ENCODE results near the gene LRMDA. TPM values are rescaled to one million over a fixed set of nuclear protein-coding genes. Genes with fewer than 3 reads are reported as not detected.

Gene LRMDA
- total RNA-seq, 1 experiment from 2014 or later = 1.2 TPM

- ATAC-seq (peak; percentile 62), DNase-seq (peak; percentile 93)
- H3K4me3 ChIP-seq (ENCODE audit: low read length) = peak overlapping the region; percentile 1; the same call in 1 of the 2 replicates
- peaks cover 27% of the 10 kb centered on the region for H3K27me3 ChIP-seq (ENCODE audit: low read length)
- H2AFZ ChIP-seq (ENCODE audit: low read length) = peak overlapping the region; percentile 9
- no peaks in the 10 kb centered on the region for H3K79me2 ChIP-seq (ENCODE audit: low read length)
- H3K36me3 ChIP-seq (ENCODE audit: low read depth, low read length) = no peaks in the 10 kb centered on the region
- no peaks in the 10 kb centered on the region for H4K20me1 ChIP-seq (ENCODE audit: low read length)
- no peaks in the 10 kb centered on the region for H3K9me2 ChIP-seq (replicated peaks; ENCODE audit: low read length)
- no peak overlapping the region for H3K27ac ChIP-seq (ENCODE audit: low read length)
- CTCF ChIA-PET = interaction anchor here (0.7 to 1.0 kb wide), 7 partner anchors 47 to 786 kb away, joined by 3 to 5 read pairs (median 4); partner anchors contain the start of gene ZNF503
- H3K4me1 ChIP-seq (ENCODE audit: insufficient read depth, low read length) = peaks cover 23% of the 10 kb centered on the region
- POLR2A ChIA-PET (ENCODE audit: unreplicated experiment) = interaction anchor here (0.5 to 0.6 kb wide), 3 partner anchors 84 to 632 kb away, joined by 3 to 4 read pairs (median 3); partner anchors contain the start of gene ZNF503
- peak overlapping the region; percentile 30 for H3K4me2 ChIP-seq (ENCODE audit: low read length)
- peaks cover 4% of the 10 kb centered on the region for H3K9me3 ChIP-seq (ENCODE audit: low read length)
- H3K9ac ChIP-seq (ENCODE audit: low read length) = no peak overlapping the region
- H3F3A ChIP-seq (ENCODE audit: low read length, unreplicated experiment) = no peaks in the 10 kb centered on the region
- intact Hi-C loops (cut with micrococcal nuclease) = loop anchor here (1.0 to 10.0 kb wide), 4 partner anchors 380 to 974 kb away; no protein-coding TSS in a partner anchor
- BruUV-seq (replicated peaks) = no TSS peak
- no peak for TF ChIP-seq EZH2phosphoT487 (IDR thresholded peaks at IDR 0.05; ENCODE audit: borderline replicate concordance, low read length)
- TF ChIP-seq CTCF (conservative IDR thresholded peaks at IDR 0.05; ENCODE audit: low read depth, low read length) = no peak
- no peak for TF ChIP-seq EZH2 (IDR thresholded peaks at IDR 0.05; ENCODE audit: low read length, unreplicated experiment)
Measured at GRCh38 chr10:76033457-76034196, 602.2 kb downstream of the LRMDA start.

DNA sequence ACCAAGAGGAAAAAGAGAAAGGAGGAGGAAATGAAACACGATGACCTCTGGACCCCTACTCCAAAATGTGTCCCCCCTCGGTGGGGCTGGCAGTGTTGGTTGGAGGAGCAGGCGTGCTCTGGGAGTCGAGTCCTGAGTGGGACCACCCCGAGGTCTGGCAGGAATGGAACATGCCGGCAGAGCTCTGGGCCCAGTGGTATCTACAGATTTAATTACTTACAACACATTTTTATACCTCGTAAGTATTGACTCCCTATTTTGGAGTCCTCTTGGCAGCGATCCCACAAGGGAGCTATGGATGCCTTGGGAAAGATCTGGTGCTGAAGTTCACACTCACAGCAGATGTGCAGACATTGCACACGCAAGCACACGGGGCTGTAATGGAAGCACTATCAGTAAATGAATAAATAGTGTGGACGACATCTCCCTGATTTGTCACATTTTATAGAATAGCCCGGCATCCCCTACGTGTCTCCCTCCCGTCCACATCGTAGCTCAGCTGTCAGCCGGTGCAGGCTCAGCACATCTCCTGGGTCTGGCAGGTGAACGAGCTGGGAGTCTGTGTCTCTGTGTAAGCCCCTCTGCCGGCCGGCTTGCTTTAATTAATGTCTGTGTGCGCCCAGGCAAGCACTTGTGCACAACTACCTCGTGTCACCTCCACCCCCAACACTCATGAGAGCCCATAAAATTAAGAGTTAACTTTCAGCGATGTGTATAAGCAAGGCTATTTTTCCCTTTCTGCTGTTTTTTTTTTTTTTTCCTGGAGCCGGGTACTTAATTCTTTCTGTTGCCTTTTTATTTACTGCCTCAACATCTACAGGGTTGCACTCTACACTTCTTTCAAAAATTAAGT is 603.2 kb downstream of the LRMDA start:
- BruUV-seq (replicated peaks) = no TSS peak

More for the DNA sequence above, 603.2 kb downstream of the LRMDA start:
- no peaks in the 10 kb centered on the region for H4K20me1 ChIP-seq (ENCODE audit: low read length)
- H3K4me2 ChIP-seq (ENCODE audit: low read length) = peak overlapping the region; percentile 30
- no peak for ATAC-seq
- H3K9me3 ChIP-seq (ENCODE audit: low read length) = peaks cover 14% of the 10 kb centered on the region
- no peak overlapping the region for H3K9ac ChIP-seq (ENCODE audit: low read length)
- no peaks in the 10 kb centered on the region for H3K36me3 ChIP-seq (ENCODE audit: low read depth, low read length)
- POLR2A ChIA-PET (ENCODE audit: unreplicated experiment) = interaction anchor here (0.5 to 0.6 kb wide), 2 partner anchors 84 to 605 kb away, joined by 3 read pairs; no protein-coding TSS in a partner anchor
- H3K4me1 ChIP-seq (ENCODE audit: insufficient read depth, low read length) = peaks cover 23% of the 10 kb centered on the region
- H3F3A ChIP-seq (ENCODE audit: low read length, unreplicated experiment) = no peaks in the 10 kb centered on the region
- no peak overlapping the region for H3K4me3 ChIP-seq (ENCODE audit: low read length)
- no peak overlapping the region for H3K27ac ChIP-seq (ENCODE audit: low read length)
- peaks cover 27% of the 10 kb centered on the region for H3K27me3 ChIP-seq (ENCODE audit: low read length)
- DNase-seq = no peak
- TF ChIP-seq CTCF (conservative IDR thresholded peaks at IDR 0.05; ENCODE audit: low read depth, low read length) (no peak), EZH2 (IDR thresholded peaks at IDR 0.05; ENCODE audit: low read length, unreplicated experiment) (no peak), EZH2phosphoT487 (IDR thresholded peaks at IDR 0.05; ENCODE audit: borderline replicate concordance, low read length) (no peak)
- CTCF ChIA-PET = interaction anchor here (0.6 to 0.7 kb wide), 6 partner anchors 124 to 1339 kb away, joined by 3 to 5 read pairs (median 4); no protein-coding TSS in a partner anchor
- no peaks in the 10 kb centered on the region for H3K79me2 ChIP-seq (ENCODE audit: low read length)
- peak overlapping the region; percentile 2; the same call in 1 of the 2 replicates for H2AFZ ChIP-seq (ENCODE audit: low read length)
- intact Hi-C loops (cut with micrococcal nuclease) = loop anchor here (5.0 to 10.0 kb wide), 3 partner anchors 500 to 973 kb away; no protein-coding TSS in a partner anchor
- no peaks in the 10 kb centered on the region for H3K9me2 ChIP-seq (replicated peaks; ENCODE audit: low read length)
